HCT116 (cell line): Measurements from ENCODE around the gene MAP4K2. TPM values are rescaled to one million over a fixed set of nuclear protein-coding genes. Genes with fewer than 3 reads are reported as not detected.

Experiments
- ATAC-seq: fragments of 200-7000 bp; cut with Tn5 transposase; 2 replicates; pipeline ENCODE4 v1.9.1; 2020; ENCODE audit warnings: mild to moderate bottlenecking, moderate library complexity
- BruUV-seq: library from RNA; stranded (reverse); fragments of 400-500 nt; replicated peaks from 2 replicates; lab custom pipeline; 2021; lab: Mats Ljungman, UMichigan
- CTCF ChIA-PET: fragments of 300-600 bp; sonication (Branson Sonifier 250); formaldehyde crosslinking; loops from one replicate; lab custom pipeline; 2021; ENCODE audit warnings: antibody characterized with exemption; lab: Charles Lee
- POLR2A ChIA-PET: fragments of 300-600, 350-600 bp; sonication (Branson Sonifier 250); formaldehyde crosslinking; loops from one replicate; lab custom pipeline; 2021; ENCODE audit warnings: antibody characterized with exemption; lab: Charles Lee
- RAD21 ChIA-PET, 2 experiments: fragments of 300-600 bp; sonication (Branson Sonifier 250); formaldehyde crosslinking; loops; one replicate each; lab custom pipeline; 2023; ENCODE audit warnings: low total read pairs in 2 of 2; ENCODE audit not compliant: uncharacterized antibody in 2 of 2, unreplicated experiment in 2 of 2, low non-redundant PET in 1 of 2; lab: Charles Lee
- DNase-seq: peaks from one replicate; pipeline ENCODE4 v3.0.0-alpha.2; 2010; ENCODE audit warnings: low read depth, low spot score
- H2AFZ ChIP-seq: fragments of 200-600 bp; shearing (Covaris generic), sonication (generic); 2 replicates; pipeline ENCODE4 v1.6.1; 2017; ENCODE audit warnings: low read depth, mixed run types, mixed read lengths, antibody characterized with exemption, low read length; ENCODE audit not compliant: poor library complexity, severe bottlenecking
- H3K27ac ChIP-seq: 2 replicates; pipeline ENCODE4 v1.5.1; 2012; ENCODE audit warnings: low read depth, low read length
- H3K27me3 ChIP-seq: fragments of 200-600 bp; sonication (generic); 2 replicates; pipeline ENCODE4 v1.6.1; 2016; ENCODE audit warnings: mixed run types, low read length, mixed read lengths; ENCODE audit not compliant: insufficient read depth
- H3K36me3 ChIP-seq, 2 experiments: fragments of 200-500 bp in 1 of 2; fragments of 200-600 bp in 1 of 2; sonication (Bioruptor generic) in 1 of 2; sonication (generic) in 1 of 2; 2 replicates each; pipeline versions ENCODE4 v1.5.1 to v1.6.1; 2014 to 2016; ENCODE audit warnings: low read length in 2 of 2, inconsistent platforms in 1 of 2, mixed read lengths in 1 of 2, mixed run types in 1 of 2; ENCODE audit not compliant: insufficient read depth in 2 of 2, control insufficient read depth in 1 of 2
- H3K4me1 ChIP-seq, 2 experiments: fragments of 200-600 bp in 1 of 2; sonication (generic) in 1 of 2; 2 replicates each; pipeline versions ENCODE4 v1.5.1 to v1.6.1; 2012 to 2017; ENCODE audit warnings: low read length in 2 of 2, inconsistent platforms in 1 of 2, mild to moderate bottlenecking in 1 of 2, mixed read lengths in 1 of 2, mixed run types in 1 of 2, moderate library complexity in 1 of 2; ENCODE audit not compliant: insufficient read depth in 2 of 2, control insufficient read depth in 1 of 2
- H3K4me2 ChIP-seq: fragments of 200-600 bp; sonication (generic); 2 replicates; pipeline ENCODE4 v1.6.1; 2017; ENCODE audit warnings: mixed run types, low read length, mixed read lengths
- H3K4me3 ChIP-seq, 2 experiments: fragments of 200-600 bp in 1 of 2; sonication (generic) in 1 of 2; replicated peaks in 1 of 2; 2 replicates each; pipeline ENCODE4 v1.5.1; 2011 to 2016; ENCODE audit warnings: low read length in 2 of 2, control low read depth in 1 of 2, low read depth in 1 of 2, mild to moderate bottlenecking in 1 of 2, mixed read lengths in 1 of 2, mixed run types in 1 of 2
- H3K79me2 ChIP-seq: fragments of 200-600 bp; sonication (generic); 2 replicates; pipeline ENCODE4 v1.6.1; 2017; ENCODE audit warnings: mild to moderate bottlenecking, mixed run types, low read length, moderate library complexity, mixed read lengths; ENCODE audit not compliant: insufficient read depth
- H3K9ac ChIP-seq: fragments of 200-600 bp; sonication (generic); 2 replicates; pipeline ENCODE4 v1.6.1; 2016; ENCODE audit warnings: low read length, mixed read lengths
- H3K9me2 ChIP-seq: fragments of 200-600 bp; sonication (generic), shearing (Covaris generic); 2 replicates; pipeline ENCODE4 v1.6.1; 2017; ENCODE audit warnings: mixed run types, mild to moderate bottlenecking, moderate library complexity; ENCODE audit not compliant: insufficient read depth
- H3K9me3 ChIP-seq, 2 experiments: fragments of 200-500 bp in 1 of 2; fragments of 200-600 bp in 1 of 2; sonication (Bioruptor generic) in 1 of 2; sonication (generic) in 1 of 2; 2 replicates each; pipeline ENCODE4 v1.6.1; 2014 to 2017; ENCODE audit warnings: low read length in 2 of 2, mixed read lengths in 2 of 2, inconsistent platforms in 1 of 2, low read depth in 1 of 2, mild to moderate bottlenecking in 1 of 2, mixed run types in 1 of 2, moderate library complexity in 1 of 2; ENCODE audit not compliant: control insufficient read depth in 1 of 2, insufficient read depth in 1 of 2
- H4K20me1 ChIP-seq: fragments of 200-600 bp; sonication (generic), shearing (Covaris generic); 2 replicates; pipeline ENCODE4 v1.6.1; 2017; ENCODE audit warnings: mixed run types, mild to moderate bottlenecking, moderate library complexity; ENCODE audit not compliant: insufficient read depth
- ATF3 ChIP-seq: IDR thresholded peaks from 2 replicates; pipeline ENCODE4 v1.6.1; 2012
- EGR1 ChIP-seq: IDR thresholded peaks from 2 replicates; pipeline ENCODE4 v1.6.1; 2012; ENCODE audit warnings: low read depth
- EZH2 ChIP-seq: fragments of 200-600 bp; sonication (generic); IDR thresholded peaks from 2 replicates; pipeline ENCODE4 v1.6.1; 2017; ENCODE audit warnings: antibody characterized with exemption, mixed run types
- EZH2phosphoT487 ChIP-seq: fragments of 200-600 bp; IDR thresholded peaks from 2 replicates; pipeline ENCODE4 v1.6.1; 2018; ENCODE audit warnings: antibody characterized with exemption, borderline replicate concordance
- JUND ChIP-seq: IDR thresholded peaks from 2 replicates; pipeline ENCODE4 v1.6.1; 2012
- POLR2A ChIP-seq: IDR thresholded peaks from 2 replicates; pipeline ENCODE4 v1.7.0; 2011; ENCODE audit warnings: borderline replicate concordance; ENCODE audit not compliant: insufficient read depth, insufficient read length; ENCODE audit errors: extremely low read depth
- RAD21 ChIP-seq: IDR thresholded peaks from 2 replicates; pipeline ENCODE4 v1.6.1; 2012; ENCODE audit warnings: low read depth, mild to moderate bottlenecking
- REST ChIP-seq: IDR thresholded peaks from 2 replicates; pipeline ENCODE4 v1.6.1; 2012; ENCODE audit warnings: low read depth
- SIN3A ChIP-seq: IDR thresholded peaks from 2 replicates; pipeline ENCODE4 v1.6.1; 2012; ENCODE audit warnings: low read depth
- SP1 ChIP-seq: IDR thresholded peaks from 2 replicates; pipeline ENCODE4 v1.6.1; 2012; ENCODE audit warnings: low read depth
- SRF ChIP-seq: IDR thresholded peaks from 2 replicates; pipeline ENCODE4 v1.6.1; 2012; ENCODE audit warnings: low read depth
- TCF7L2 ChIP-seq: IDR thresholded peaks from 2 replicates; pipeline ENCODE4 v1.7.0; 2011; ENCODE audit warnings: borderline replicate concordance, inconsistent platforms; ENCODE audit not compliant: insufficient read depth, insufficient read length; ENCODE audit errors: extremely low read depth
- YY1 ChIP-seq: IDR thresholded peaks from 2 replicates; pipeline ENCODE4 v1.6.1; 2011; ENCODE audit warnings: low read length, low read depth, moderate library complexity, mild to moderate bottlenecking; ENCODE audit not compliant: insufficient replicate concordance; ENCODE audit errors: extremely low read depth
- ZFX ChIP-seq: fragments of 450-650 bp; IDR thresholded peaks from 2 replicates; pipeline ENCODE4 v1.6.1; 2017
- intact Hi-C: fragments of 100-400 bp; cut with micrococcal nuclease; formaldehyde crosslinking; loops from 2 replicates; pipeline ENCODE4 v1.10.0; 2022
- total RNA-seq: library from RNA; stranded (reverse); gene quantifications from one replicate; pipeline ENCODE4 v1.2.1, GENCODE V29; 2021; ENCODE audit not compliant: unreplicated experiment

The MAP4K2 gene
- total RNA-seq, 1 experiment from 2014 or later = 44.2 TPM

GRCh38 chr11:64809781-64810241 is 6.8 kb upstream of the MAP4K2 start:
- ChIA-PET CTCF (no interaction called here), RAD21 (no interaction called here), POLR2A (interaction anchor here (2.5 kb wide), 1 partner anchor 31 kb away, joined by 11 read pairs; the partner anchor contains the start of gene SF1)
- no TSS peak for BruUV-seq
- TF ChIP-seq REST = no peak
- TF ChIP-seq SRF = no peak
- TF ChIP-seq JUND = no peak
- TF ChIP-seq SP1 = no peak
- no peak for TF ChIP-seq YY1
- TF ChIP-seq ATF3 = no peak
- TF ChIP-seq EZH2phosphoT487 = no peak
- no peak for TF ChIP-seq RAD21
- no peak for TF ChIP-seq EZH2
- TF ChIP-seq POLR2A = no peak
- no peak for TF ChIP-seq ZFX
- TF ChIP-seq SIN3A = no peak
- TF ChIP-seq TCF7L2 = no peak
- TF ChIP-seq EGR1 = no peak
- H3K4me2 ChIP-seq = peak overlapping the region; percentile 98
- ATAC-seq (peak; percentile 51), DNase-seq (peak; percentile 12)
- H4K20me1 ChIP-seq = no peaks in the 10 kb centered on the region
- no peaks in the 10 kb centered on the region for H3K9me3 ChIP-seq
- H3K36me3 ChIP-seq = peaks cover 5 to 10% of the 10 kb centered on the region in 2 experiments; a peak in 2 of 4 replicates
- peaks cover 13% of the 10 kb centered on the region; the same call in 1 of the 2 replicates for H3K79me2 ChIP-seq
- intact Hi-C loops = no loop called here
- H3K9me2 ChIP-seq = no peaks in the 10 kb centered on the region
- H3K27ac ChIP-seq = peak overlapping the region; percentile 65
- peak overlapping the region; percentile 89 to 91 for H3K4me3 ChIP-seq
- H3K9ac ChIP-seq = peak overlapping the region; percentile 83
- peaks cover 7 to 14% of the 10 kb centered on the region in 2 experiments for H3K4me1 ChIP-seq
- H3K27me3 ChIP-seq = no peaks in the 10 kb centered on the region
- no peak overlapping the region for H2AFZ ChIP-seq
